Omental fat pad (tissue), 4 donors: ENCODE data around the gene SUCLG2. TPM values are rescaled to one million over a fixed set of nuclear protein-coding genes. Genes with fewer than 3 reads are reported as not detected.
"Not testable (repeated sequence)": the region's sequence is repeated elsewhere in the genome, so short reads cannot be mapped to it uniquely, and the experiment has no call there.

Source experiments
- ATAC-seq: fragments of 150-250 bp; one replicate; pipeline ENCODE4 v1.9.1; 2016; ENCODE audit warnings: mild to moderate bottlenecking, moderate library complexity; ENCODE audit not compliant: low FRiP score
- DNase-seq: peaks from one replicate; pipeline ENCODE4 v3.0.0-alpha.2; 2019; ENCODE audit warnings: low spot score
- total RNA-seq, 4 donors: library from RNA; depleted of rRNA; stranded (reverse); fragments of >200 nt; gene quantifications; one replicate each; pipeline ENCODE4 v1.1.0, GENCODE V29; 2016
- TF ChIP-seq, protein P1 (sequence below), 3 donors: fragments of 450-650 bp; IDR thresholded peaks; one replicate each; pipeline ENCODE4 v1.5.1; 2016 to 2017; ENCODE audit warnings: antibody characterized with exemption in 3 of 3, mild to moderate bottlenecking in 3 of 3, moderate library complexity in 2 of 3

The SUCLG2 gene
- total RNA-seq, 4 donors from 2014 or later: 37.5 to 52.2 (median 42.1) TPM

- TF ChIP-seq, protein P1, sequence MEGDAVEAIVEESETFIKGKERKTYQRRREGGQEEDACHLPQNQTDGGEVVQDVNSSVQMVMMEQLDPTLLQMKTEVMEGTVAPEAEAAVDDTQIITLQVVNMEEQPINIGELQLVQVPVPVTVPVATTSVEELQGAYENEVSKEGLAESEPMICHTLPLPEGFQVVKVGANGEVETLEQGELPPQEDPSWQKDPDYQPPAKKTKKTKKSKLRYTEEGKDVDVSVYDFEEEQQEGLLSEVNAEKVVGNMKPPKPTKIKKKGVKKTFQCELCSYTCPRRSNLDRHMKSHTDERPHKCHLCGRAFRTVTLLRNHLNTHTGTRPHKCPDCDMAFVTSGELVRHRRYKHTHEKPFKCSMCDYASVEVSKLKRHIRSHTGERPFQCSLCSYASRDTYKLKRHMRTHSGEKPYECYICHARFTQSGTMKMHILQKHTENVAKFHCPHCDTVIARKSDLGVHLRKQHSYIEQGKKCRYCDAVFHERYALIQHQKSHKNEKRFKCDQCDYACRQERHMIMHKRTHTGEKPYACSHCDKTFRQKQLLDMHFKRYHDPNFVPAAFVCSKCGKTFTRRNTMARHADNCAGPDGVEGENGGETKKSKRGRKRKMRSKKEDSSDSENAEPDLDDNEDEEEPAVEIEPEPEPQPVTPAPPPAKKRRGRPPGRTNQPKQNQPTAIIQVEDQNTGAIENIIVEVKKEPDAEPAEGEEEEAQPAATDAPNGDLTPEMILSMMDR (IDR thresholded peaks at IDR 0.05): no peak
- ATAC-seq (no peak), DNase-seq (no peak)
Observed at GRCh38 chr3:67559029-67559605, 95.3 kb downstream of the SUCLG2 start.

GRCh38 chr3:67558426-67558825 is 96.0 kb downstream of the SUCLG2 start:
- peak; percentile 80 for ATAC-seq
- no peak for DNase-seq
- TF ChIP-seq, protein P1 (IDR thresholded peaks at IDR 0.05): no peak

GRCh38 chr3:67557848-67558355 is 96.5 kb downstream of the SUCLG2 start:
- no peak for DNase-seq
- TF ChIP-seq, protein P1 (IDR thresholded peaks at IDR 0.05): no peak
- ATAC-seq: no peak

DNA sequence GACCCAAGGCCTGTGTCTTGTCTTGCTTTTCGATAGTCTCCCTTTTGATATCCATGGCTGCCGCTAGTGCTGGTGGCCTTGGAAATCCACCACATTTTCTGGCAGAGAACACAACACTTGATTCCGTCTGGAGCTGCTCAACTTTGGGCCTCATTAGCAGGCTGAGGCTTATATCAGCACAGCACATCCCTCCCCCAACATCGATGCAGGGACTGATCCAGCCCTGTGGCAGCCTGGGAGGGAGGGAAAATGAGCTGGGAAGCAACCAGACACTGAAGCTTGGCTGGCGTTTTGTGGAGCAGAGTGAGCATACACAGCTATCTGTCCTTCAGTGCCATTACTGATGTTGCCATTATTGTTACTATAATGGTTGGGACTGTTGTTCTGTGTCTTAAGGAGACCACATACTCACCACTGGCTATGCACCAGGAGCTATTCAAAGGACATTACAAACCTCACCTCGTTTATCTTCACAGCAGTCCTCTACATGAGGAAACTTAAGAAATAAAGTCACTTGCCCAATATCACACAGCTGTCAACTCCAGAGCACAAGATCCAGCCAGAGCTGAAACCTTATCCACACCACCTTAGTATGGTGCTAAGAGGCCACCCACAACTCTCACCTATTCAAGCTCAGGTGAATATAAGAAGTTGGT is 102.9 kb downstream of the SUCLG2 start:
- TF ChIP-seq, protein P1 (IDR thresholded peaks at IDR 0.05): no peak
- DNase-seq: no peak
- no peak for ATAC-seq

GRCh38 chr3:67550541-67550940 is 103.9 kb downstream of the SUCLG2 start:
- ATAC-seq: no peak
- TF ChIP-seq, protein P1 (IDR thresholded peaks at IDR 0.05): no peak
- no peak for DNase-seq

GRCh38 chr3:67542502-67543250 is 111.7 kb downstream of the SUCLG2 start:
- DNase-seq, ATAC-seq: not testable (repeated sequence)

GRCh38 chr3:67540198-67540894 is 114.1 kb downstream of the SUCLG2 start:
- TF ChIP-seq, protein P1 (IDR thresholded peaks at IDR 0.05): no peak
- ATAC-seq: no peak
- no peak for DNase-seq

DNA sequence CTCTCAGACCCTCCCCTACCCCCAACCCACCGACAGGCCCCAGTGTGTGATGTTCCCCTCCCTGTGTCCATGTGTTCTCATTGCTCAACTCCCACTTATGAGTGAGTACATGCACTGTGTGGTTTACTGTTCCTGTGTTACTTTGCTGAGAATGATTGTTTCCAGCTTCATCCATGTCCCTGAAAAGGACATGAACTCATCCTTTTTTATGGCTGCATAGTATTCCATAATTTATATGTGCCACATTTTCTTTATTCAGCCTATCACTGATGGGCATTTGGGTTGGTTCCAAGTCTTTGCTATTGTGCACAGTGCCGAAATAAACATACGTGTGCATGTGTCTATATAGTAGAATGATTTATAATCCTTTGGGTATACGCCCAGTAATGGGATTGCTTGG is 117.2 kb downstream of the SUCLG2 start:
- DNase-seq, ATAC-seq: not testable (repeated sequence)
